ENCODE data around the gene HIBCH. TPM values are rescaled to one million over a fixed set of nuclear protein-coding genes. Genes with fewer than 3 reads are reported as not detected.

HIBCH gene
- total and polyA plus RNA-seq, 2 of the 13 experiments (the other 11 are each of a cell fraction or from before 2014, with no cell fraction given): 18.8 to 49.5 TPM

DNA sequence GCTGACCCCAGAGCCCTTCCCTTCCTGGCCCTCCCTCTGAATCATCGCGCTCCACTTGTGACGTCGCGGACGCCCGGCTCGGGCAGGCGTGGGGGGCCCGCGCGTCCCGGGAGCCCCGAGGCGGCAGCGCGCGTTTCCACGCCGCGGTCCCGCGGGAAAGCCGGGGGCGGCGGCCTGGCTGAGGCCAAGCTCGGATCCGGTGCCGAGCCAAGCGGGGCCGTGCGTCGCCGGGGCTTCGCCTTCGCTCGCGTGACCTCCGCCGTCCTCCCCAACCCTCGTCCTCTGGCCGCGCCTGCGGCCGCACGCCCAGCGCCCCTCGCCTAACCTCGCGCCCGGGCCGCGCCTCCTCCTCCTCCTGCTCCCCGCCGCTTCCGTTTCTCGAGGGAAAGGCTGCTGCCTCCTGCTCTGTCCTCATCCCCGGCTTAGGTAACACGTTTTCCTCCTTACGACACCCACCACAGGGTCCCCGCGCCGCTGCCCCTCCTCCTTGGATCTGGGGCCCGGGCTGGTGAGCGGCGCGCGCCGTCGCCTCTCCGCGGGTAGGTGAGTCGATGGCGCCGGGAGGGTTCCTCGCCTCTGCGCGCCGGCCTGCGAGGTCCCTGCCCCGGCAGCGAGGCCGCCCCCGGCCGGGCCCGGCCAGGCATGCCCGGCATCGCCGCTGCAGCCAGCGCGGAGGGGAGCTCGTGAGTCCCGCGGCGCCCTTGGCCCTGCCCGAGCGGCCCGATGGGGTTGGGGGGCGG lies 24.1 kb upstream of the HIBCH start, which contains the start of gene INPP1 (continued):
- TF ChIP-seq SYNCRIP (IDR thresholded peaks at IDR 0.05; ENCODE audit: insufficient read depth, low read depth, low read length): no peak
- TF ChIP-seq, protein P1, sequence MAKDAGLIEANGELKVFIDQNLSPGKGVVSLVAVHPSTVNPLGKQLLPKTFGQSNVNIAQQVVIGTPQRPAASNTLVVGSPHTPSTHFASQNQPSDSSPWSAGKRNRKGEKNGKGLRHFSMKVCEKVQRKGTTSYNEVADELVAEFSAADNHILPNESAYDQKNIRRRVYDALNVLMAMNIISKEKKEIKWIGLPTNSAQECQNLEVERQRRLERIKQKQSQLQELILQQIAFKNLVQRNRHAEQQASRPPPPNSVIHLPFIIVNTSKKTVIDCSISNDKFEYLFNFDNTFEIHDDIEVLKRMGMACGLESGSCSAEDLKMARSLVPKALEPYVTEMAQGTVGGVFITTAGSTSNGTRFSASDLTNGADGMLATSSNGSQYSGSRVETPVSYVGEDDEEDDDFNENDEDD (CRISPR knock-in tag; IDR thresholded peaks at IDR 0.05; ENCODE audit: borderline replicate concordance): peak; percentile 93
- TF ChIP-seq MZF1 (CRISPR knock-in tag; IDR thresholded peaks at IDR 0.05; ENCODE audit: borderline replicate concordance): no peak
- peak; percentile 35; the same call in 1 of the 2 replicates for TF ChIP-seq THYN1 (CRISPR knock-in tag; IDR thresholded peaks at IDR 0.05; ENCODE audit: borderline replicate concordance, low read depth)
- TF ChIP-seq, protein P2, sequence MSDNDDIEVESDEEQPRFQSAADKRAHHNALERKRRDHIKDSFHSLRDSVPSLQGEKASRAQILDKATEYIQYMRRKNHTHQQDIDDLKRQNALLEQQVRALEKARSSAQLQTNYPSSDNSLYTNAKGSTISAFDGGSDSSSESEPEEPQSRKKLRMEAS (IDR thresholded peaks at IDR 0.05): peak; percentile 94
- no peak for TF ChIP-seq GATAD1 (CRISPR knock-in tag; IDR thresholded peaks at IDR 0.05)
- peak; percentile 68 for TF ChIP-seq DMAP1 (CRISPR knock-in tag; IDR thresholded peaks at IDR 0.05)
- TF ChIP-seq, protein P3, sequence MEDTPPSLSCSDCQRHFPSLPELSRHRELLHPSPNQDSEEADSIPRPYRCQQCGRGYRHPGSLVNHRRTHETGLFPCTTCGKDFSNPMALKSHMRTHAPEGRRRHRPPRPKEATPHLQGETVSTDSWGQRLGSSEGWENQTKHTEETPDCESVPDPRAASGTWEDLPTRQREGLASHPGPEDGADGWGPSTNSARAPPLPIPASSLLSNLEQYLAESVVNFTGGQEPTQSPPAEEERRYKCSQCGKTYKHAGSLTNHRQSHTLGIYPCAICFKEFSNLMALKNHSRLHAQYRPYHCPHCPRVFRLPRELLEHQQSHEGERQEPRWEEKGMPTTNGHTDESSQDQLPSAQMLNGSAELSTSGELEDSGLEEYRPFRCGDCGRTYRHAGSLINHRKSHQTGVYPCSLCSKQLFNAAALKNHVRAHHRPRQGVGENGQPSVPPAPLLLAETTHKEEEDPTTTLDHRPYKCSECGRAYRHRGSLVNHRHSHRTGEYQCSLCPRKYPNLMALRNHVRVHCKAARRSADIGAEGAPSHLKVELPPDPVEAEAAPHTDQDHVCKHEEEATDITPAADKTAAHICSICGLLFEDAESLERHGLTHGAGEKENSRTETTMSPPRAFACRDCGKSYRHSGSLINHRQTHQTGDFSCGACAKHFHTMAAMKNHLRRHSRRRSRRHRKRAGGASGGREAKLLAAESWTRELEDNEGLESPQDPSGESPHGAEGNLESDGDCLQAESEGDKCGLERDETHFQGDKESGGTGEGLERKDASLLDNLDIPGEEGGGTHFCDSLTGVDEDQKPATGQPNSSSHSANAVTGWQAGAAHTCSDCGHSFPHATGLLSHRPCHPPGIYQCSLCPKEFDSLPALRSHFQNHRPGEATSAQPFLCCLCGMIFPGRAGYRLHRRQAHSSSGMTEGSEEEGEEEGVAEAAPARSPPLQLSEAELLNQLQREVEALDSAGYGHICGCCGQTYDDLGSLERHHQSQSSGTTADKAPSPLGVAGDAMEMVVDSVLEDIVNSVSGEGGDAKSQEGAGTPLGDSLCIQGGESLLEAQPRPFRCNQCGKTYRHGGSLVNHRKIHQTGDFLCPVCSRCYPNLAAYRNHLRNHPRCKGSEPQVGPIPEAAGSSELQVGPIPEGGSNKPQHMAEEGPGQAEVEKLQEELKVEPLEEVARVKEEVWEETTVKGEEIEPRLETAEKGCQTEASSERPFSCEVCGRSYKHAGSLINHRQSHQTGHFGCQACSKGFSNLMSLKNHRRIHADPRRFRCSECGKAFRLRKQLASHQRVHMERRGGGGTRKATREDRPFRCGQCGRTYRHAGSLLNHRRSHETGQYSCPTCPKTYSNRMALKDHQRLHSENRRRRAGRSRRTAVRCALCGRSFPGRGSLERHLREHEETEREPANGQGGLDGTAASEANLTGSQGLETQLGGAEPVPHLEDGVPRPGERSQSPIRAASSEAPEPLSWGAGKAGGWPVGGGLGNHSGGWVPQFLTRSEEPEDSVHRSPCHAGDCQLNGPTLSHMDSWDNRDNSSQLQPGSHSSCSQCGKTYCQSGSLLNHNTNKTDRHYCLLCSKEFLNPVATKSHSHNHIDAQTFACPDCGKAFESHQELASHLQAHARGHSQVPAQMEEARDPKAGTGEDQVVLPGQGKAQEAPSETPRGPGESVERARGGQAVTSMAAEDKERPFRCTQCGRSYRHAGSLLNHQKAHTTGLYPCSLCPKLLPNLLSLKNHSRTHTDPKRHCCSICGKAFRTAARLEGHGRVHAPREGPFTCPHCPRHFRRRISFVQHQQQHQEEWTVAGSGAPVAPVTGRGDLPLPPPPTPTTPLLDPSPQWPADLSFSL (CRISPR knock-in tag; IDR thresholded peaks at IDR 0.05): no peak
- no peak for TF ChIP-seq ONECUT2 (CRISPR knock-in tag; IDR thresholded peaks at IDR 0.05)
- TF ChIP-seq ZNF672 (CRISPR knock-in tag; IDR thresholded peaks at IDR 0.05): peak; percentile 91; the same call in 1 of the 2 replicates
- 0 out of 2 replicates have a peak, but pooled peaks have one; percentile 61 for TF ChIP-seq MTF1 (CRISPR knock-in tag; IDR thresholded peaks at IDR 0.05)
- TF ChIP-seq, protein P4, sequence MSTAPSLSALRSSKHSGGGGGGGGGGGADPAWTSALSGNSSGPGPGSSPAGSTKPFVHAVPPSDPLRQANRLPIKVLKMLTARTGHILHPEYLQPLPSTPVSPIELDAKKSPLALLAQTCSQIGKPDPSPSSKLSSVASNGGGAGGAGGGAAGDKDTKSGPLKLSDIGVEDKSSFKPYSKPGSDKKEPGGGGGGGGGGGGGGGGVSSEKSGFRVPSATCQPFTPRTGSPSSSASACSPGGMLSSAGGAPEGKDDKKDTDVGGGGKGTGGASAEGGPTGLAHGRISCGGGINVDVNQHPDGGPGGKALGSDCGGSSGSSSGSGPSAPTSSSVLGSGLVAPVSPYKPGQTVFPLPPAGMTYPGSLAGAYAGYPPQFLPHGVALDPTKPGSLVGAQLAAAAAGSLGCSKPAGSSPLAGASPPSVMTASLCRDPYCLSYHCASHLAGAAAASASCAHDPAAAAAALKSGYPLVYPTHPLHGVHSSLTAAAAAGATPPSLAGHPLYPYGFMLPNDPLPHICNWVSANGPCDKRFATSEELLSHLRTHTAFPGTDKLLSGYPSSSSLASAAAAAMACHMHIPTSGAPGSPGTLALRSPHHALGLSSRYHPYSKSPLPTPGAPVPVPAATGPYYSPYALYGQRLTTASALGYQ (CRISPR knock-in tag; IDR thresholded peaks at IDR 0.05): no peak
- TF ChIP-seq SNAPC2 (CRISPR knock-in tag; IDR thresholded peaks at IDR 0.05): peak; percentile 77; the same call in 1 of the 2 replicates
- TF ChIP-seq, protein P5, sequence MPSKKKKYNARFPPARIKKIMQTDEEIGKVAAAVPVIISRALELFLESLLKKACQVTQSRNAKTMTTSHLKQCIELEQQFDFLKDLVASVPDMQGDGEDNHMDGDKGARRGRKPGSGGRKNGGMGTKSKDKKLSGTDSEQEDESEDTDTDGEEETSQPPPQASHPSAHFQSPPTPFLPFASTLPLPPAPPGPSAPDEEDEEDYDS (CRISPR knock-in tag; IDR thresholded peaks at IDR 0.05): no peak
- no peak for TF ChIP-seq SMAD3 (CRISPR knock-in tag; IDR thresholded peaks at IDR 0.05)
- no peak for TF ChIP-seq STAG1 (CRISPR knock-in tag; IDR thresholded peaks at IDR 0.05)
- TF ChIP-seq RAD21 (CRISPR knock-in tag; IDR thresholded peaks at IDR 0.05): peak; percentile 77; the same call in 1 of the 2 replicates
- TF ChIP-seq, protein P6, sequence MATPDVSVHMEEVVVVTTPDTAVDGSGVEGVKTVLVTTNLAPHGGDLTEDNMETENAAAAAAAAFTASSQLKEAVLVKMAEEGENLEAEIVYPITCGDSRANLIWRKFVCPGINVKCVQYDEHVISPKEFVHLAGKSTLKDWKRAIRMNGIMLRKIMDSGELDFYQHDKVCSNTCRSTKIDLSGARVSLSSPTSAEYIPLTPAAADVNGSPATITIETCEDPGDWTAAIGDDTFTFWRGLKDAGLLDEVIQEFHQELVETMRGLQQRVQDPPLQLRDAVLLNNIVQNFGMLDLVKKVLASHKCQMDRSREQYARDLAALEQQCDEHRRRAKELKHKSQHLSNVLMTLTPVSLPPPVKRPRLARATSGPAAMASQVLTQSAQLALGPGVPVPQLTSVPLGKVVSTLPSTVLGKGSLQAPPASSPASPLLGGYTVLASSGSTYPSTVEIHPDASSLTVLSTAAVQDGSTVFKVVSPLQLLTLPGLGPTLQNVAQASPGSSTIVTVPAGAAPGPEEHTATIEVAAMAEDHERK (CRISPR knock-in tag; IDR thresholded peaks at IDR 0.05; ENCODE audit: low read depth): no peak
